Measurements from ENCODE around the gene NAGPA. TPM values are rescaled to one million over a fixed set of nuclear protein-coding genes. Genes with fewer than 3 reads are reported as not detected.

The NAGPA gene
- total and polyA plus RNA-seq, 2 of the 8 experiments (the other 6 are each of a cell fraction or from before 2014, with no cell fraction given): 10.1 to 13.2 TPM

DNA sequence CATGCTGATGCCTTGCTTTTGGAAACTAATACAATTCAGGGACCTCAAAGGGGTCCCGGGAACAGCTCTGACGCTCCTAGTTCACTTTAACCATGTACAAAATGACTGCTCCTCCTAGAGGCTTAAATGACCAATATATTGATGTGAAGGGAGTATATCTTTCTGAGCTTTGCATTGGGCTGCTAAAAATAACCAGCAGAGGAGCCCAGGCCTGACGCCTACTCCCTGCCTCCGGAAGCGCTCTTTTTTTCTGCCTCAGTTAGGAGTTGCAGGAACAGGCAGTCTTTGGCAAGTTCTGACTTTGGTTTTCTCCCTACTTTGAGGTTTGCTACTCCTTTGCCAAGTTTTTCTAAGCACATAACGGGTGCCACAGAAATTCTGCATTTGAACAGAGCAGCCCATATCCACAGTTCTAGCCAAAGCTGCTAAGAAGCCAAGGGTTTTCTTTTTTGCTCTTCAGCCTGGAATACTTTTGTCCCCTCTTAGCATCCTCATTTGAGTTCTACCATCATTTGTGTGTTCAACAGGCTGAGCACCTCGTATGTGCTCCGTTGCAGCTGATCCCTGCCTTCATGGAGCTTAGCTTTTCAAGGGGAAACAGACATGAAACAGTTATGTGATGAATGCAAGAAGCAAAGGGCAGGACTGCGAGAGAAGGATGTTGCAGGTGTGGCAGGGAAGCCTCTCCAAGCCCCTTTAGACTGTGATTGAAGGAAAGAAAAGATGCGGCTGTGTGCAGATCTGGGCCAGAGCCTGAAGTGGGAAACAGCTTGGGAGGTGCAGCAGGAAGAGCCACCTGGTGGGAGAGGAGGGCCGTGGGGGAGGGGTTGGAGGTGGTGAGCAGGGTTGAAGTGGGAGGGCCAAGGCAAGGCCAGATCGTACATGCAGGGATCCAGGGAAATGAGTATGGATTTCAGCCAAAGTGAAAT lies 2.8 kb upstream of the NAGPA start:
- peak overlapping the region; percentile 84 for H2BK120ac ChIP-seq (replicated peaks; ENCODE audit: low read depth, low read length)
- H3K36me3 ChIP-seq (ENCODE audit: control insufficient read depth in 2 of 4, insufficient read depth in 4 of 4, low read length in 3 of 4): no peaks in the 10 kb centered on the region
- CTCF ChIA-PET (ENCODE audit: partially characterized antibody): interaction anchor here (0.7 to 5.8 kb wide), 10 partner anchors 11 to 105 kb away, joined by 3 to 27 read pairs (median 3); partner anchors contain the start of gene C16orf89
- peak overlapping the region in 1 of 4 experiments; percentile 23; a peak in 3 of 7 replicates for H3K9ac ChIP-seq (replicated peaks in 1 of 4; ENCODE audit: extremely low read depth in 1 of 4, low read depth in 3 of 4, low read length in 3 of 4)
- peaks cover 12% of the 10 kb centered on the region for H3K23me2 ChIP-seq (ENCODE audit: low read depth, low read length)
- peak overlapping the region; percentile 86 for H4K91ac ChIP-seq (replicated peaks; ENCODE audit: insufficient read length, low read length)
- H2BK5ac ChIP-seq (ENCODE audit: low read depth, low read length): peak overlapping the region; percentile 87; the same call in 1 of the 2 replicates
- peaks cover 2 to 11% (median 8%) of the 10 kb centered on the region in 4 experiments for H3K4me1 ChIP-seq (replicated peaks in 1 of 4; ENCODE audit: control insufficient read depth in 3 of 4, insufficient read depth in 4 of 4, low read length in 3 of 4)
- peak overlapping the region; percentile 68 for H2BK20ac ChIP-seq (ENCODE audit: low read length)
- H3K23ac ChIP-seq (ENCODE audit: insufficient read length): no peak overlapping the region
- peak overlapping the region; percentile 51 to 60 for H3K4me2 ChIP-seq (ENCODE audit: insufficient read depth in 1 of 2, low read depth in 2 of 2, low read length in 2 of 2)
- no peaks in the 10 kb centered on the region for H3K79me2 ChIP-seq (ENCODE audit: control insufficient read depth in 1 of 2, insufficient read depth in 2 of 2, low read length in 2 of 2)
- peak overlapping the region; percentile 69; the same call in 1 of the 2 replicates for H2BK12ac ChIP-seq (ENCODE audit: low read depth, low read length)
- no peaks in the 10 kb centered on the region for H3K79me1 ChIP-seq (ENCODE audit: low read depth, low read length)
- FAIRE-seq (no peak), DNase-seq (ENCODE audit: low read depth in 1 of 2, low spot score in 2 of 2) (peak in 1 of 2 experiments; percentile 79)
- peak overlapping the region; percentile 46 for H4K5ac ChIP-seq (ENCODE audit: insufficient read length, low read depth, low read length)
- TF ChIP-seq RAD21 (IDR thresholded peaks at IDR 0.05 in 1 of 2, conservative IDR thresholded peaks at IDR 0.05 in 1 of 2; ENCODE audit: low read depth in 2 of 2, low read length in 2 of 2) (peak in 1 of 2 experiments; percentile 3; a peak in 1 of 4 replicates), TAF1 (IDR thresholded peaks at IDR 0.05; ENCODE audit: low read depth, low read length) (0 out of 2 replicates have a peak, but pooled peaks have one; percentile 22), RBBP5 (IDR thresholded peaks at IDR 0.05; ENCODE audit: borderline replicate concordance, low read depth, low read length) (no peak), ASH2L (IDR thresholded peaks at IDR 0.05; ENCODE audit: low read length) (peak; percentile 71)
- POLR2A ChIA-PET (ENCODE audit: partially characterized antibody): interaction anchor here (0.7 to 2.0 kb wide), 3 partner anchors 11 to 586 kb away, joined by 3 to 5 read pairs (median 3); no protein-coding TSS in a partner anchor
- H4K20me1 ChIP-seq (replicated peaks in 1 of 2; ENCODE audit: control insufficient read depth in 1 of 2, insufficient read depth in 2 of 2, low read length in 2 of 2): no peaks in the 10 kb centered on the region
- H3K4ac ChIP-seq (replicated peaks; ENCODE audit: insufficient read length, low read depth, low read length): peak overlapping the region; percentile 48
- no peak overlapping the region for H3K27ac ChIP-seq (ENCODE audit: low read depth, low read length)
- peak overlapping the region in 1 of 4 experiments; percentile 32; a peak in 3 of 8 replicates for H3K4me3 ChIP-seq (ENCODE audit: extremely low read depth in 1 of 4, insufficient read depth in 2 of 4, low read depth in 3 of 4, low read length in 4 of 4)
- H2AK5ac ChIP-seq (ENCODE audit: low read depth, low read length): 0 out of 2 replicates have a peak overlapping the region, but pooled peaks have one; percentile 7
- H2AFZ ChIP-seq (ENCODE audit: low read length): 0 out of 2 replicates have a peak overlapping the region, but pooled peaks have one; percentile 56
- 68% methylated on average over 12 of the region's 12 CpGs; no CpG with 5 or more reads in 1 of the 2 experiments for WGBS, 2 experiments (ENCODE audit: extremely low coverage in 1 of 2, insufficient coverage in 1 of 2, insufficient read length in 1 of 2, insufficient replicate concordance in 2 of 2, low coverage in 1 of 2, low lambda C conversion rate in 2 of 2, missing lambda C conversion rate in 1 of 2)
- no peaks in the 10 kb centered on the region for H3K9me3 ChIP-seq (ENCODE audit: insufficient read depth in 2 of 2, low read depth in 1 of 2, low read length in 1 of 2)
- H3K18ac ChIP-seq (ENCODE audit: extremely low read depth, low read length): peak overlapping the region; percentile 97
- H3K56ac ChIP-seq (replicated peaks; ENCODE audit: insufficient read length, low read depth, low read length): peak overlapping the region; percentile 43
- peak overlapping the region; percentile 89; the same call in 1 of the 2 replicates for H2BK15ac ChIP-seq (ENCODE audit: low read length)
- peak overlapping the region; percentile 81; the same call in 1 of the 2 replicates for H4K8ac ChIP-seq (ENCODE audit: extremely low read depth, insufficient read depth, low read length)
- peak overlapping the region; percentile 6 for H3K14ac ChIP-seq (ENCODE audit: insufficient read length)
- H3K27me3 ChIP-seq (replicated peaks in 1 of 4; ENCODE audit: control insufficient read depth in 3 of 4, extremely low read depth in 1 of 4, insufficient read depth in 3 of 4, low read length in 3 of 4): peaks cover 0 to 6% (median 5%) of the 10 kb centered on the region in 4 experiments; a peak in 3 of 7 replicates

Data from H1 (cell line).